NK-92 (cell line): ENCODE results near the gene MDC1.

Source experiments
- DNase-seq: peaks from one replicate; lab custom pipeline; 2025; ENCODE audit not compliant: unreplicated experiment; lab: John Stamatoyannopoulos, UW

The MDC1 gene

DNA sequence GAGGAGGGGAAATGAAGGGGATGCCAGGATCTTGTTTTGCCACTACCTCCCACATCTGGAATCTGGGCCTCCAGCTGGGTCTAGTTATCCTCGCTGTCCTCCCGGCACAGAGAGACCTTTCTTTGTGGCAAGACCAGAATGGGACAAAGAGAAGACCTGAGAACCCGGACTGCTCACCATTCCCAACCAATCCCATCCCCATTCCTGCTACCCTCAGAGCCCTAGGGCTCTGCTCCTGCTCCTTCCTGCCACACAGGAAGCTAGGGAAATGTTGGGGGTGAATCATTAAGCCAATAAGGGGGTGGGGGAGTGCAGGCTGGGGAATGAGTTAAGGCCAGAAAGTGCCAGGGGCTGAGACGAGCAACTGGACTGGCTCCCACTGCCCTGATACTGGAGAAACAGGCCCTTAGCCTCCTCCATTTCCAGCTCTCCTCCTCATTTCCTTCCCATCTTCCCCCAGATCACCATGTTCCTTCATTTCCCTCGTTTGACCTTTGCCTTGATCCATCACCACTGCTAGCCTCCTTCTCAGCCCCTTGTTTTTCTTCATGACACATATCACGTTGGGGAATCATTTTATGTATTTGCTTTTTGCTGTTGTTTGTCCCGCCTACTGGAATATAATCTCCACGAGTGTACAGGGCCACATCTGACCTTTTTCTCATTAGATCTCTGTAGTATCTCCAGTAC, 31.9 kb upstream of the MDC1 start:
- no peak for DNase-seq

DNA sequence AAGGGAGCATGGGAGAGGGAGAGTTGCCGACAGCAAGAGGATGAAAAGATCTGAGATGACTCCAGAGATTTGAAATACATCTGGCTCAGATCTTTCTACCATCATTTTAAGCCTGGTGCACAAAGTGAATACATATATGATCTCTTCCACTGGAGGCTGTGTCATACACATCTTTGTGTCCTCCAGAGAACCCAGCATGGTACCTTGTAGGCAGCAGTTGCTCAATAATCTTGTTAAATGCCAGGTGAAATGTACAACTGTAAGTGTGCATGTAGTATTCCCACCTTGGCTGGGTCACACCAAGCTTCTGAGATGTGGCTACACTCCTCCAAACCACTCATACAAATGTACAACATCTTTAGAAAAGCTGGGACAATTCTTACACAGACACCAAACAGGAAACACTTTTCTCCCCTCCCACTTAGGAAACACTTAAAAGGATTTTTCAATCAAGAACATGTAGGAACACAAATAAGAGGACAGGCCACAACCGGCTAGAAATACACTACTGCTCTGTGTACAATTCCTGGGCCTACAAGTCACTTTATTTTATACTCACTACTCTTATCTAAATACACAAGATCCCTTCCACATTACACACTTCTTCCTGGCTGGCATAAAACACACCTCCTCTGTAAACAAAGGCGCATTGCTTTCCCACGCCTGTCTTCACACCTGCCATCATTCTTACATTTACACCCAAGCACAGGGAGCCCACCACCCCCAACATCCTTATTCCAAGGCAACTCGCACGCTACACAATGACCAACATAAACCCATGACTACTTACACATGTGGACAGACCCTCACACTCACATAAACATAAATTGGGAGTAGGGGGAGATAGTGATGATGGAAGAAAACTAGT, 31.1 kb upstream of the MDC1 start:
- DNase-seq: no peak

DNA sequence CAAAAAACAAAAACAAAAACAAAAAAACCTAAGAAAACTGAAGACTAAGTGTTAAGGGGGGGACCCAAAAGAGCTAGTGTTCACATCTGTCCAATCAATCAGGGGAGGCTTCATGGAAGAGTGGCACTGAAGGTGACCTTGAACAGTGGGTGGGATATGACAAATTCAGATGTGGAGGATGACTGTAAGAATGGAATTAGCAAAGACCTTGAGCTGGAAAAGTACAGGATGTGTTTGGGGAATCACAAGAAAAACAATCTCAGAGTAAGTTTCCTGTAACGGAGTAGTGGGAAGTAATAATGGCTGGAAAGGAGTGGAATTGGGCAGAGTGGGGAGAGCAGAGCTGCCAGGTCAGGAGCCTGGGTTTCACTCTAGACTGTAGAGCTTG, 30.2 kb upstream of the MDC1 start:
- no peak for DNase-seq

DNA sequence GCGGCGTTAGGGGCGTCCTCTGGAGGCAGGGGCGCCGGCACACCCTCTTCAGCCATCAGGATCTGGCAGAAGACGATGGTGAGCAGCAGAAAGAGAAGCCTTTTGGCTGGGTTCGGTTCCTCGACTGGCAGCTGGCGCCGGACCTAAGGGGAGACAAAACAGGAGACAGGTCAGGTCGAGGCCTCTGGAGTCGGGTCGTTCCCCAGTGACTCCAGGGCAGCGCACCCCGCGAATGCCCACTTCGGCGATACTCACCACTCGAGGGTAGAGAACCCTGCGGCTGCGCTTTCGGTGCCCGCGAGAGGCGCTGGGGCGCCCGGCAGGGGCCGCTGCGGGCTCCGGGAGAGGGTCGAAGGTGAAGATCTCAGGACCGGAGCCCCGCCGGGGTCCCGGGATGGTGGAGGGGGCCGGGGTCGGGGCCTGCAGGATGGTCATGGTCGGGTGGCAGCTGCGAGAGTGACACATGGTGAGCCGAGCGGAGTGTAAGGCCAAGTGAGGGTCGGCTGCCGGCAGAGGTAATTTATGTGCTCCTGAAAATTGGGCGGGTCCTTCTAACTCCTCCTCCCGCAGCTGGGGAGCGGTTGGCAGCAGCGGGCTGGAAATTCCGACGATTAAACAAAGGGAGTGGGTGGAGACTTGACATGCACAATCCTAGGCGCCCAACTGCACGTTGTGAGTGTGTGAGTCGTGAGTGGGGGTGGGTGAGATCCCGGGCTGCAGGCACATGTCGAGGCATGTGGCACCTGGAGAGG, 27.1 kb upstream of the MDC1 start, which contains the start of gene IER3:
Gene IER3, minus strand, starts transcription at position 494 of the 752 bp plus-strand sequence. Its CDS starts 29 bp downstream, at position 465.
- DNase-seq: no peak

DNA sequence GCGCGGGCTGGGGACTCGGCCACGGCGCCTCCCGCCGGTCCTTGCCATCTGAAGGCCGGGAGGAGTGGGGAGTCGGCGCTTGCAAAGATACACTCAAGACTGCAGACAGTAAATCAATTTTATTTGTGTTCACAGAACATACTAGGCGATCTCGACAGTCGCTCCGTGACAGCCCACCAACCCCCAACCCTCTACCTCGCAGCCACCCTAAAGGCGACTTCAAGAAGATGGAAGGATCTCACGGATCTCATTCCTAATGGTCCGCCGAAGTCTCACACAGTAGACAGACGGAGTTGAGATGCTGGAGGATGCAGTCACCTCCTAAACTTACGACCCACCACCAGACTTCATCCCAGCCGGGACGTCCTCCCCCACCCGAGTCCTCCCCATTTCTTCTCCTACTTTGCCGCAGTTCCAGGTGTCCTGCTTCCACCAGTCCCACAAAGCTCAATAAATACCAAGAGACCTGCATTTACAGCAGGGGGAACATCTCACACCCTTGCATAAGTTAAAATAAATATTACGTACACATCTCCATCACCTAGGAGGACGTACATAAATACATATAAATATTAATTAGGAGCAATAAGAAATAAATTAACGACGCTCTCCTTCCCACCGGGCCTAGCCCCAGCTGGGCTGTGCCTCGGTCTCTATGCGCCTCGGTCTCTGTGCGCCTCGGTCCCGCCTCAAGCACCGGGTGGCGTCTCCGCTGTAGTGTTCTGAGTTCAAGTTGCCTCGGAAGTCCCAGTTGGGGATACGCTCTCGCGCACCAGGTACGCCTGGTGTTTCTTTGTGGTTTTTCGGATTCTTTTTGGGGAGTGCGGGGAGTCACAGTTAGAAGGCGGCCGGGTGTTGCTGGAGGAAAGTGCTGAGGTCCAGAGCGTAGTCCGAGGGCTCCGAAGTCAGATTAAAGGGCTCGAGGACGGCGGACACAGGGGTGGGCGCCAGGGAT, 26.3 kb upstream of the MDC1 start:
- DNase-seq: no peak

DNA sequence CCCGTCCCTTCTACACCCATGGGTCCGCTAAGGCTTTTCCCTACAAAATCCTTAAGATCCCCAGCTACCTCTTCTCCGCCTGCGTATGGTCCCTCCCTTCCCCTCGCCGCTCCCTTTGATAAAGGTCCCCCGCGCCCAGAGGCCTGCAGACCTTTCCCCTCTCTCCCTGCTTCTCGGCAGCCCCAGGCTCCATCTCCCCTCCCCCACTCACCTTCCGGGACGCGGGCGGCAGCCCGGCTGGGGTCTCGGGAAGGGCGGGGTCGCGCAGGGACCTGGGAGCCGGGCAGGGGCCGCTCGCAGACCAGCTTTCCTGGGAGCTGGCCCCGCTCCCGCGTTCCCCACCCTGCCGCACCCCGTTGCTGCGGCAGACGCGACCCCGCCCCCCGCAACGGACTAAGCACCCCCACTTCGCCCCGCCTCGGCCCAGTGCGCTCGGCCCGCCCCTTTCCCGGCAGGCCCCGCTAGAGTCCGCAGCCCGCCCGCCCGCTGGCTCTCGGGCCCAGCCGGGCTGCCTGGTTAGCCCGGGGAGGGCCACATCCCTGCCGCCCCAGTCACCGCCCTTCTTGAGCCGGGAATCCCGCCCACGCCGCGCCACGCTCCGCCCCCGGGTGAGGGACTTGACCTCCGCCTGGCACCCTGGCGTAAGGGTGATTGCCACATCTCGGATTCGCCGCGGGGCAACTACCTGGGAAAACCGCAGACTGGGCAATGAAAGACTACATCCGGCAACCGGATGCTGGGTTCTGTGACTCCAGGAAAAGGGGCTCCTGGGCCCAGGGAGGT, 25.4 kb upstream of the MDC1 start, which contains the start of gene FLOT1:
Gene FLOT1, minus strand, starts transcription at position 372 of the 783 bp plus-strand sequence. CDS start 498 bp downstream, outside the sequence.
- DNase-seq: no peak

DNA sequence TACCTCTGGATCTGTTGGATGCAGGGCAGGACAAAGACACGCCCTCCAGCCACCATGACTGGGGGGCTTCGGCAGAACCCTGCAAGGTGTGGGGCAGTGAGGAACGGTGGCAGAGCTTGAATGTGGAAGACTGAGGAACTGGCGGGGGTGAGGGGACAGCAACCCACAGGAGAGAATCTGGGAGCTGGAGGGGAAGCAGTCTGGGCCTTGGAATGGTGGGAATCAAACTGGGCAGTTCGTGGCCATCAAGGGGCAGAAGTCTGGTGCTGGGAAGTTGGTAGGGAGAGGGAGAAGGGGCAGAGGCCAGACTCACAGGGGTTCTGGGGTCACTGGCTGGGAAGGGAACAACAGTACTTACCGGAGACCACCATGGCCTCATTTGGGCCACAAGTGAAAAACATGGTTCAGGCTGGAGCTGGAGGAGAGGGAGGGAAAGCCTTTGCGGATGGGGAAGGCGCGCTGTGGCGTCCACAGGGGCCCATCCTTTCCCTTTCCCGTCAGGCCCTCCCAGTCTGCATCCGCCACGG, 24.8 kb upstream of the MDC1 start:
- DNase-seq: no peak

DNA sequence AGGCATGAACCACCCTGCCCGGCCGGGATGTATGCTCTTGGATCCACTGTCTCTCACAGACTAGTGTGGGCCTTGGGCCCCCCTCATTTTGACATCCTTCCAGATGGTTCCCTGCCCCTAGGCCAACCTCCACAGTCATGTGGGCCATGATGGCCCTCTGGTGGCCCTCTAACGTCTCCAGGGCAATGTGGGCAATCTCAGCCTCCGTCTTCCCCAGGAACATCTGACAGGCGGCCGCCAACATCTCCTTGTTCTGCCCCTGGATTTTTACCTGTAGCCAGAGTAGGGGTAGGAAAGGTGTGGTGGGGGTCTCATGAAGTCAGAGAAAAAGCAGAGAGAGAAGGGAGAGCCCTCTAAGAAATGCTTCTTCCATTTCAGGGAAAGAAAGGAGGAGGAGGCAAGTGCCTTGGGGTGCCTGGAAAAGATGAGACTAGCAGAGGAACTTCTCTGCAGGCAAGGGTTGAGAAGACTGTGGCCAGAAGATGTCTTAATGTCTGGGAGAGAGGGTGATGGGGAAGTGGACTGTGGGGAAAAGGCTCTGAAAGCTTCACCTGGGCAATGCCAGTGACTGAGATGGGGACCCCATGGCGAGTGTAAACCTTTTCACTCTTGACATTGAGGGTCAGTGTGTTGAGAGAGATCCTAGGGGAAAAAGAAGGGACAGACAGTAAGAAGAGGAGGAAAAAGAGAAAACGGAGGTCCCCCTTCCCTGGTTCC, 24.1 kb upstream of the MDC1 start:
- DNase-seq: no peak

DNA sequence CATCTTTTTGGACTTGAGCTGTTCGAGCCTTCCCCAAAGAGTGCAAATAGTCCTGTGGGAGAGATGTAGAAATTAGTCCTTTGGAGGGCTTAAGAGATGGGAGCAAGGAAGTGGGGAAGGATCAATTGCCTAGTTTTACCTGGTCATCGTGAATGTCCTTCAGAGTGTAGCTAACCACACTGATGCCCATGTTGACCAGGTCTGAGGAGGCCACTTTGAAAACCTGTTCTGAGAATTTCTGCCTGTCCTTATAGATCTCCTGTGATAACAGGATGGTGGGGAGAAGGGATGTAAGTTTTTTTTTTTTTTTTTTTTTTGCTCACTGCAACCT, 23.4 kb upstream of the MDC1 start:
- DNase-seq: no peak

DNA sequence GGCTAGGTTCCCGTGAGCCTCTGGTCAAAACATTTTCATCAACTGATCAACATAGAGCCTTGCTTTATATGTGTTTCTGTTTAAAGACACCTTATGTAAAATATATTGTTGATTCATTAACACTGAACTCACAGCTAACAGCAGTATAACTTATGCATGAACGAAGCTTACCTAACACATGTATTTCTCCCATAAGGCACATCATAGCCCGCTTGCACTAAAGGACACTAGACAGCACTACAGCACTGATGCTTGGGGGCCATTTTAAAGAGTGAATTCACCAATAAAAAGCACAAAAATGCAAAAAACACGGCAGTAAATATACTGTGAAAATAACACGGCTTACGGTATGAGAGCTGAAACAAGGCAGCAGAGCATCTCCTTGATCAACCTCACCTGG, 21.5 kb upstream of the MDC1 start:
- DNase-seq: no peak

DNA sequence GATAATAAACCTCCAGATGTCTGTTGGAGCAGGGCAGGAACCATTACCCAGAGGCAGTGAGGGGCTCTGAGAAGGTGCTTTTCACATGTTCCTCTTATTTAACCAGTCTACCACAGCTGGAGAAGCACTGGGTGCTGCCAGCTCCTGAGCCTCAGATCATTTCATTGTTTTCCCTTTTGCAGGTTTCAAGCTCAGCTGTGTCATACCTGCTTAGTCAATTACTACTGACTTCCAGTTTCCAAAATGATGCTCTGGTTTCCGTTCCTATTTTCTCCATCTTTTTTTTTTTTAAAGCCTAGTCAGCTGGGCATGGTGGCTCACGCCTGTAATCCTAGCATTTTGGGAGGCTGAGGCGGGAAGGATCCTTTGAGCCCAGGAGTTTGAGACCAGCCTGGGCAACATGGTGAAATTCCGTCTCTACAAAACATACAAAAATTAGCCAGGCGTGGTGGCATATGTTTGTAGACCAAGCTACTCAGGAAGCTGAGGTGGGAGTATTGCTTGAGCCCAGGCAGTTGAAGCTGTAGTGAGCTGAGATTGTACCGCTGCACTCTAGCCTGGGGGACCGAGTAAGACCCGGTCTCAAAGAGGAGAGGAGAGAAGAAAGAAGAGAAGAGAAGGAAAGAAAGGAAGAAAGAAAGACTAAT, 18.7 kb upstream of the MDC1 start:
- no peak for DNase-seq

DNA sequence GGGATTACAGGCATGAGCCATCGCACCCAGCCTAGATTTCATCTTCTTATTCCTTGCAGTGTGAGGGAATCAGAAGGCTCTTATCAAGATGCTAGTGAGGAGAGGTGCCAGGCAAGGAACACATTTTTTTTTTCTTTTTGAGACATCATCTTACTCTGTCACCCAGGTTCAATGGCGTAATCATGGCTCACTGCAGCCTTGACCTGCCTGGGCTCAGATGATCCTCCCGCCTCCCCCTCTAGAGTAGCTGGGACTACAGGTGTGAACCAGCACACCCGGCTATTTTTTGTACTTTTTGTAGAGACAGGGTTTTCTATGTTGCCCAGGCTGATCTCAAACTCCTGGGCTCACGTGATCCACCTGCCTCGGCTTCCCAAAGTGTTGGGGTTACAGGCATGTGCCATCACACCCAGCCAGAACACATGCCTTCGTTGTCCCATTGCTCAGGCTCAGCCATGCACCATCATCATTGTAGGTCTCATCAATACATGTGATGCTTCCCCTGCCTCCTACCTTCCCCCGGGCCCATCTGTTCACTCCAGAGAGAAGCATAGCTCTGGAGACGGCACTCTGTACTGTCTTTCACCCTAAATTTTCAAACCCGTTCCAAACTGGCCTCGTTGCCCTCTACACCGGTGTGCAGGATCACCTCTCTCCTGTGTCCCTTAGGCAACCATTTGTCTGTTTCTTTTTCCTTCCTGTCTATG, 15.3 kb upstream of the MDC1 start:
- DNase-seq: no peak

DNA sequence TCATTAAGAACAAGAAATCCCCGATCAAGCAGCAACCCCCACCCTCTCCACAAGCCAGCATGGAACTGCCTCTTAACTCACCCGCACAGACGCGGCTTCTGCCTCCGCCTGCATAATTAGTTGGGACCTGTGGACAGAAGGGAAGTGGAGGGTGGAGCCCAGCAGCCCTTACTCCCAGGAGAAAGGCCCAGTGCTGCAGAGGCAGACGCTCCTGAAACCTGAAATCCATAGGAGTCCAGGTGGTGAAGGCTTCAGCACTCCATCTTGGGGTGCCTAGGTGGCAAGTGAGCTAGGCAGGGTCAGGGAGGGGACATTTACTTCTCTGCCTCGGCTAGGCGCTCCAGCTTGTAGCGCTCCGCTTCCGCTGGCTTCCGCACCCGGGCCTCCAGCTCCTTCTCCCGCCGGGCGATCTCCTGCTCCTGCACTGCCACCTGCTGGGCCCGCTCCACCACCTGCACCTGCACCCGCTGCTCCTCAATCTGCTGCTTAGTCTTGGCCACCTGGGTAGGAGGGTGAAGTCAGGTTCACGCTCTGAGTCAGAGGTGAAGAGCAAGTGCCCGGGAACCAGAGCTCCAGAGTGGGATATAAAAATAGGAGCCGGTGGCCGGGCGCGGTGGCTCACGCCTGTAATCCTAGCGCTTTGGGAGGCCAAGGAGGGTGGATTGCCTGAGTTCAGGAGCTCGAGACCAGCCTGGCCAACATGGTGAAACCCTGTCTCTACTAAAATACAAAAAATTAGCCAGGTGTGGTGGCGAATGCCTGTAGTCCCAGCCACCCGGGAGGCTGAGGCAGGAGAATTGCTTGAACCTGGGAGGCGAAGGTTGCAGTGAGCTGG, 13.7 kb upstream of the MDC1 start:
- no peak for DNase-seq

DNA sequence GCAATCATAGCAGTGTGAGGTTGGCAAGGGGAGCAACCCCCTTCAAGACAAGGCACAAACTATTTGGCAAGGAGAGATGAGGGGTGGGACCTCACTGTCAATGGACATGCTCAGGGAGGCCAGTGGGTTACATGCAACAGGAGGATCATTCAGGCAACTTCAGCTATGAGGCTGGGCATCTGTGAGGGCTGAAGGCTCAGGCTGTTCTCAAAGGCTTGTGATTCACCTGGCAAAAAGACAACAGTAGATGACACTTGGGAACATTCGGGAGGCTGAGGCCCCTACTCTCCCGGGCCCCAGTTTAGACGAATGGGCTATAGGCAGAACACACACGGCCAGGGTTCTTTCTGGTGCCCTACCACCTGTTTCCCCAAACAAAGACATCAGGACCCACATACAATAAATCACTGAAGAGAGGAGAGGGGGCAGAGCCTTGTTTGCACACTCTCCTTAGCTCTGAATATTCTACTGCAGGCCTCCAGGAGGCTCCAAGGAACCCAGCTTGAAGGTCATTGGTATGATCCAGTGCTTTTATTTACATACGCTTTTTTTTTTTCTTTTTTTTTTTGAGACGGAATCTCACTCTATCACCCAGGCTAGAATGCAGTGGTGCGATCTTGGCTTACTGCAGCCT, 11.0 kb upstream of the MDC1 start:
- no peak for DNase-seq

DNA sequence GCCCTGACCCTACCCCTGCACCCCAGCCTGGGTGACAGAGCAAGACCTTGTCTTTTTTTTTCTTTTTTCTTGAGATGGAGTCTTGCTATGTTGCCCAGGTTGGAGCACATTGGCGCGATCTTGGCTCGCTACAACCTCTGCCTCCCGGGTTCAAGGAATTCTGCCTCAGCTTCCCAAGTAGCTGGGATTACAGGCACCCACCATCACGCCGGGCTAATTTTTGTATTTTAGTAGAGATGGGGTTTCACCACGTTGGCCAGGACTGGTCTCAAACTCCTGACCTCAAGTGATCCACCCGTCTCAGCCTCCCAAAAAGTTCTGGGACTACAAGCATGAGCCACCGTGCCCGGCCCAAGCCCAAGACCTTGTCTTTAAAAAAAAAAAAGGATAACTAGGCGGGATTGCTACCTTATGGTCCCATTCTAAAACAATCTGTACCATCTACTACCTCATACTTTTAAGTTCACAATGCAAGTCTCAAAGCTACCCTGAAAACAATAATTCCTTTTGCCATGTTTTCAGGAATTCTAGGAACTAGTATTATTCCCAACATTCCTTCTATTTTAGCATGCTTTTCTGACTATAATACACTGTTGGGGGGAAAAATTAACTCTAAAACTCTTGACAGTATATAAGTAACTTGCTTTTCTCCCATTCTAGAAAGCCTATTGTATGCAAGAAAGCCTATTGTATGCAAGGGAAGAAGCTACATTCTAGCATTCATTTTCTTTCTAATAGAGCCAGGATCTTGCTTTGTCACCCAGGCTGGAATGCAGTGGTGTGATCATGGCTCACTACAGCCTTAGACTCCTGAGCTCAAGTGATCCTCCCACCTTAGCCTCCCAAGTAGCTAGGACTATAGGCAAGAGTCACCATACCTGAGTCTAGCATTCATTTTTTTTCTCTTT, 9.7 kb upstream of the MDC1 start:
- DNase-seq: no peak
